H9 (cell line): ENCODE measurements around the gene ARRDC1. TPM values are rescaled to one million over a fixed set of nuclear protein-coding genes. Genes with fewer than 3 reads are reported as not detected.

Experiments used
- DNase-seq: peaks from one replicate; pipeline ENCODE4 v3.0.0-alpha.2; 2017
- H2AFZ ChIP-seq: one replicate; pipeline ENCODE4 v1.6.1; 2013; ENCODE audit warnings: mild to moderate bottlenecking, low read length, control low read depth, moderate library complexity
- H2AK5ac ChIP-seq: 2 replicates; pipeline ENCODE4 v1.6.1; 2013; ENCODE audit warnings: low read length, control low read depth, mixed read lengths; ENCODE audit not compliant: insufficient read length
- H2BK120ac ChIP-seq: one replicate; pipeline ENCODE4 v1.6.1; 2013; ENCODE audit warnings: low read depth, mild to moderate bottlenecking, low read length, control low read depth, inconsistent platforms; ENCODE audit not compliant: poor library complexity, severe bottlenecking
- H2BK12ac ChIP-seq: 2 replicates; pipeline ENCODE4 v1.6.1; 2013; ENCODE audit warnings: low read length, control low read depth, mixed read lengths, low read depth; ENCODE audit not compliant: insufficient read length
- H2BK15ac ChIP-seq: 2 replicates; pipeline ENCODE4 v1.6.1; 2013; ENCODE audit warnings: low read depth, low read length, control low read depth
- H2BK20ac ChIP-seq: one replicate; pipeline ENCODE4 v1.6.1; 2013; ENCODE audit warnings: low read depth, mild to moderate bottlenecking, low read length, control low read depth, inconsistent platforms; ENCODE audit not compliant: poor library complexity, severe bottlenecking
- H2BK5ac ChIP-seq: 2 replicates; pipeline ENCODE4 v1.6.1; 2013; ENCODE audit warnings: low read length, control low read depth, mixed read lengths; ENCODE audit not compliant: insufficient read length
- H3K14ac ChIP-seq: 2 replicates; pipeline ENCODE4 v1.6.1; 2013; ENCODE audit warnings: low read length, control low read depth; ENCODE audit not compliant: insufficient read depth
- H3K18ac ChIP-seq: 2 replicates; pipeline ENCODE4 v1.6.1; 2013; ENCODE audit warnings: low read depth, mild to moderate bottlenecking, mixed read lengths, low read length, control low read depth; ENCODE audit not compliant: insufficient read length
- H3K23ac ChIP-seq: 2 replicates; pipeline ENCODE4 v1.6.1; 2013; ENCODE audit warnings: low read length, control low read depth, mixed read lengths, low read depth; ENCODE audit not compliant: insufficient read length
- H3K23me2 ChIP-seq: 2 replicates; pipeline ENCODE4 v1.6.1; 2013; ENCODE audit warnings: low read depth, mild to moderate bottlenecking, mixed read lengths, low read length, control low read depth; ENCODE audit not compliant: insufficient read length, poor library complexity, severe bottlenecking
- H3K27ac ChIP-seq: 2 replicates; pipeline ENCODE4 v1.5.1; 2013; ENCODE audit warnings: low read length, control low read depth, mixed read lengths, low read depth; ENCODE audit not compliant: insufficient read length
- H3K27me3 ChIP-seq: 2 replicates; pipeline ENCODE4 v1.6.1; 2013; ENCODE audit warnings: low read length, control low read depth, inconsistent platforms; ENCODE audit not compliant: insufficient read depth
- H3K4ac ChIP-seq: 2 replicates; pipeline ENCODE4 v1.6.1; 2013; ENCODE audit warnings: low read depth, mild to moderate bottlenecking, control low read depth, inconsistent platforms, low read length, moderate library complexity
- H3K4me1 ChIP-seq: 2 replicates; pipeline ENCODE4 v1.6.1; 2013; ENCODE audit warnings: low read length, control low read depth, inconsistent platforms; ENCODE audit not compliant: insufficient read depth
- H3K4me2 ChIP-seq: 2 replicates; pipeline ENCODE4 v1.6.1; 2013; ENCODE audit warnings: low read length, control low read depth, mixed read lengths; ENCODE audit not compliant: insufficient read length, insufficient read depth
- H3K56ac ChIP-seq: 2 replicates; pipeline ENCODE4 v1.6.1; 2013; ENCODE audit warnings: low read depth, mild to moderate bottlenecking, mixed read lengths, low read length, control low read depth; ENCODE audit not compliant: insufficient read length
- H3K79me1 ChIP-seq: 2 replicates; pipeline ENCODE4 v1.6.1; 2013; ENCODE audit warnings: low read depth, mild to moderate bottlenecking, moderate library complexity, low read length, control low read depth, inconsistent platforms; ENCODE audit not compliant: insufficient read depth, poor library complexity, severe bottlenecking
- H3K79me2 ChIP-seq: 2 replicates; pipeline ENCODE4 v1.6.1; 2013; ENCODE audit warnings: low read length, control low read depth, inconsistent platforms; ENCODE audit not compliant: insufficient read depth
- H3K9ac ChIP-seq: 2 replicates; pipeline ENCODE4 v1.6.1; 2013; ENCODE audit warnings: low read length, control low read depth, mixed read lengths; ENCODE audit not compliant: insufficient read length; ENCODE audit errors: extremely low read depth
- H3K9me3 ChIP-seq: one replicate; pipeline ENCODE4 v1.6.1; 2013; ENCODE audit warnings: low read depth, low read length, inconsistent platforms; ENCODE audit not compliant: control insufficient read depth
- H3T11ph ChIP-seq: one replicate; pipeline ENCODE4 v1.6.1; 2013; ENCODE audit warnings: mild to moderate bottlenecking, low read length, control low read depth, inconsistent platforms
- H4K20me1 ChIP-seq: one replicate; pipeline ENCODE4 v1.6.1; 2013; ENCODE audit not compliant: control insufficient read depth, insufficient read length, insufficient read depth
- H4K5ac ChIP-seq: 2 replicates; pipeline ENCODE4 v1.6.1; 2013; ENCODE audit warnings: low read depth, mild to moderate bottlenecking, mixed read lengths, low read length, control low read depth; ENCODE audit not compliant: insufficient read length
- H4K8ac ChIP-seq: replicated peaks from 2 replicates; pipeline ENCODE4 v1.6.1; 2013; ENCODE audit warnings: low read length, control low read depth, mixed read lengths, low read depth; ENCODE audit not compliant: insufficient read length
- H4K91ac ChIP-seq: 2 replicates; pipeline ENCODE4 v1.6.1; 2013; ENCODE audit warnings: low read depth, mild to moderate bottlenecking, moderate library complexity, mixed read lengths, low read length, control low read depth; ENCODE audit not compliant: insufficient read length
- H3K27ac Mint-ChIP-seq, 3 experiments: 2 replicates in 2 of 3; 3 replicates in 1 of 3; pipeline ENCODE4 v1.8.0; 2020 to 2021; ENCODE audit warnings: mixed read lengths in 3 of 3, mild to moderate bottlenecking in 1 of 3, moderate library complexity in 1 of 3
- H3K27me3 Mint-ChIP-seq: 2 replicates; pipeline ENCODE4 v1.8.0; 2021; ENCODE audit warnings: low read depth, mild to moderate bottlenecking, moderate library complexity, mixed read lengths
- H3K36me3 Mint-ChIP-seq, 3 experiments: 2 replicates in 2 of 3; 3 replicates in 1 of 3; pipeline ENCODE4 v1.8.0; 2020 to 2021; ENCODE audit warnings: low read depth in 3 of 3, mixed read lengths in 3 of 3; ENCODE audit not compliant: insufficient read depth in 1 of 3
- H3K4me1 Mint-ChIP-seq, 2 experiments: 2 replicates each; pipeline ENCODE4 v1.8.0; 2020; ENCODE audit warnings: mixed read lengths in 2 of 2
- H3K4me3 Mint-ChIP-seq, 2 experiments: 2 replicates in 1 of 2; 3 replicates in 1 of 2; pipeline ENCODE4 v1.8.0; 2020 to 2021; ENCODE audit warnings: mild to moderate bottlenecking in 2 of 2, mixed read lengths in 2 of 2, moderate library complexity in 1 of 2
- H3K9me3 Mint-ChIP-seq, 2 experiments: 2 replicates in 1 of 2; 3 replicates in 1 of 2; pipeline ENCODE4 v1.8.0; 2020; ENCODE audit warnings: mild to moderate bottlenecking in 2 of 2, mixed read lengths in 2 of 2, moderate library complexity in 1 of 2
- WGBS: extraction: QIAGEN DNeasy Blood & Tissue Kit; methylation state at CpG from one replicate; pipeline ENCODE4 v1.1.7; 2013; ENCODE audit warnings: missing lambda C conversion rate, low lambda C conversion rate, mixed read lengths; ENCODE audit not compliant: insufficient read length; ENCODE audit errors: extremely low coverage; 5-methylcytosine and 5-hydroxymethylcytosine counted together
- total RNA-seq: library from RNA; stranded (reverse); gene quantifications from 2 replicates; pipeline ENCODE4 v1.2.1, GENCODE V29; 2021
- TF ChIP-seq, protein P1 (sequence below): fragments of 200-600 bp; sonication (generic); conservative IDR thresholded peaks from 3 replicates; pipeline ENCODE4 v1.8.0; 2021; ENCODE audit warnings: antibody characterized with exemption, mild to moderate bottlenecking

The ARRDC1 gene
- total RNA-seq, 1 experiment from 2014 or later: 34.4 TPM

DNA sequence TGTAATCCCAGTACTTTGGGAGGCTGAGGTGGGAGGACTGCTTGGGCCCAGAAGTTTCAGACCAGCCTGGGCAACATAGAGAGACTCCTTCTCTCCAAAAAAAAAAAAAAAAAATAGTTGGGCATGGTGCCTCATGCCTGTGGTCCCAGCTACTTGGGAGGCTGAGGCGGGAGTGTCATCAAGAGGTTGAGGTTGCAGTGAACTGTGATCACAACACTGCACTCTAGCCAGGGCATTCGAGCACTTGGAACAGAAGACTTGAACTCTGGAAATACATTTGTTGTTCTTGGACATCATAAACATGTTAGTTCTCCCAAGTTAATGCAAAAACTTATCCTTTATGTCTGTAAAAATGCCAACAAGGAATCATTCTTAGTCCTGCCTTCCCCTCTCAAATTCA is 42.9 kb downstream of the ARRDC1 start:
- H3K4me1 ChIP-seq: no peaks in the 10 kb centered on the region; the same call in 1 of the 2 replicates
- H3K9me3 Mint-ChIP-seq: no peaks in the 10 kb centered on the region
- no CpG with 5 or more reads among the region's 2 CpGs for WGBS

More for the DNA sequence above, 42.9 kb downstream of the ARRDC1 start:
- H3K36me3 Mint-ChIP-seq: peaks cover 8 to 37% (median 24%) of the 10 kb centered on the region in 3 experiments; a peak in 6 of 7 replicates
- H2BK12ac ChIP-seq: no peak overlapping the region
- no peak for DNase-seq
- no peak overlapping the region for H4K91ac ChIP-seq
- H3K27ac Mint-ChIP-seq: peak overlapping the region in 1 of 3 experiments; percentile 12; a peak in 1 of 7 replicates
- no peak overlapping the region for H2BK5ac ChIP-seq
- no peak overlapping the region for H2AK5ac ChIP-seq
- TF ChIP-seq, protein P1, sequence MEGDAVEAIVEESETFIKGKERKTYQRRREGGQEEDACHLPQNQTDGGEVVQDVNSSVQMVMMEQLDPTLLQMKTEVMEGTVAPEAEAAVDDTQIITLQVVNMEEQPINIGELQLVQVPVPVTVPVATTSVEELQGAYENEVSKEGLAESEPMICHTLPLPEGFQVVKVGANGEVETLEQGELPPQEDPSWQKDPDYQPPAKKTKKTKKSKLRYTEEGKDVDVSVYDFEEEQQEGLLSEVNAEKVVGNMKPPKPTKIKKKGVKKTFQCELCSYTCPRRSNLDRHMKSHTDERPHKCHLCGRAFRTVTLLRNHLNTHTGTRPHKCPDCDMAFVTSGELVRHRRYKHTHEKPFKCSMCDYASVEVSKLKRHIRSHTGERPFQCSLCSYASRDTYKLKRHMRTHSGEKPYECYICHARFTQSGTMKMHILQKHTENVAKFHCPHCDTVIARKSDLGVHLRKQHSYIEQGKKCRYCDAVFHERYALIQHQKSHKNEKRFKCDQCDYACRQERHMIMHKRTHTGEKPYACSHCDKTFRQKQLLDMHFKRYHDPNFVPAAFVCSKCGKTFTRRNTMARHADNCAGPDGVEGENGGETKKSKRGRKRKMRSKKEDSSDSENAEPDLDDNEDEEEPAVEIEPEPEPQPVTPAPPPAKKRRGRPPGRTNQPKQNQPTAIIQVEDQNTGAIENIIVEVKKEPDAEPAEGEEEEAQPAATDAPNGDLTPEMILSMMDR: no peak
- H3T11ph ChIP-seq: no peak overlapping the region
- no peaks in the 10 kb centered on the region for H4K20me1 ChIP-seq
- H3K27ac ChIP-seq: no peak overlapping the region
- no peak overlapping the region for H3K56ac ChIP-seq
- peaks cover 11 to 18% of the 10 kb centered on the region in 2 experiments for H3K4me1 Mint-ChIP-seq
- H3K27me3 Mint-ChIP-seq: no peaks in the 10 kb centered on the region
- H4K8ac ChIP-seq: no peak overlapping the region
- peaks cover 39% of the 10 kb centered on the region; the same call in 1 of the 2 replicates for H3K79me2 ChIP-seq
- H2BK15ac ChIP-seq: no peak overlapping the region
- no peak overlapping the region for H3K23ac ChIP-seq
- no peaks in the 10 kb centered on the region for H3K23me2 ChIP-seq
- no peak overlapping the region for H3K9ac ChIP-seq
- H3K4me3 Mint-ChIP-seq: no peak overlapping the region
- H3K9me3 ChIP-seq: no peaks in the 10 kb centered on the region
- no peaks in the 10 kb centered on the region for H3K27me3 ChIP-seq
- H3K18ac ChIP-seq: no peak overlapping the region
- H3K4ac ChIP-seq: no peak overlapping the region
- no peak overlapping the region for H2BK120ac ChIP-seq
- no peak overlapping the region for H3K14ac ChIP-seq
- peaks cover 16% of the 10 kb centered on the region for H3K79me1 ChIP-seq
- H2BK20ac ChIP-seq: no peak overlapping the region
- H4K5ac ChIP-seq: no peak overlapping the region
- H3K4me2 ChIP-seq: no peak overlapping the region
- no peak overlapping the region for H2AFZ ChIP-seq
